Activated CD4-positive, alpha-beta T cell treated with anti-CD3 and anti-CD28 coated beads for 36 hours (primary cell): ENCODE results near the gene PLCXD3. TPM values are rescaled to one million over a fixed set of nuclear protein-coding genes. Genes with fewer than 3 reads are reported as not detected.
"Not testable (repeated sequence)": the region's sequence is repeated elsewhere in the genome, so short reads cannot be mapped to it uniquely, and the experiment has no call there.

Experiments
- ATAC-seq: fragments of 200-7000 bp; cut with Tn5 transposase; one replicate; pipeline ENCODE4 v1.10.0; 2021; ENCODE audit warnings: mild to moderate bottlenecking, moderate library complexity
- CTCF ChIA-PET: fragments of 350-600 bp; sonication (Branson Sonifier 250); formaldehyde crosslinking; loops from one replicate; lab custom pipeline; 2021; ENCODE audit warnings: antibody characterized with exemption; lab: Charles Lee
- POLR2A ChIA-PET: fragments of 350-600 bp; sonication (Branson Sonifier 250); formaldehyde crosslinking; loops from one replicate; lab custom pipeline; 2021; ENCODE audit warnings: antibody characterized with exemption, inconsistent platforms; lab: Charles Lee
- DNase-seq: peaks from one replicate; pipeline ENCODE4 v3.0.0-alpha.2; 2020
- H3K27ac Mint-ChIP-seq: one replicate; pipeline ENCODE4 v1.8.0; 2021; ENCODE audit warnings: mixed read lengths
- H3K27me3 Mint-ChIP-seq: one replicate; pipeline ENCODE4 v1.8.0; 2021; ENCODE audit warnings: mixed read lengths
- H3K36me3 Mint-ChIP-seq: one replicate; pipeline ENCODE4 v1.8.0; 2021; ENCODE audit warnings: low read depth, mixed read lengths
- H3K4me1 Mint-ChIP-seq: one replicate; pipeline ENCODE4 v1.8.0; 2021; ENCODE audit warnings: mixed read lengths
- H3K4me3 Mint-ChIP-seq: one replicate; pipeline ENCODE4 v1.8.0; 2021; ENCODE audit warnings: mild to moderate bottlenecking, moderate library complexity, mixed read lengths
- H3K9me3 Mint-ChIP-seq: one replicate; pipeline ENCODE4 v1.8.0; 2021; ENCODE audit warnings: low read depth, mixed read lengths
- intact Hi-C, 2 experiments: fragments of 100-400 bp; cut with DNase I in 1 of 2; cut with micrococcal nuclease in 1 of 2; formaldehyde crosslinking; loops; one replicate each; pipeline versions ENCODE4 v1.14.2 to v1.15.1; 2022 to 2024; cut with DNase I, micrococcal nuclease
- total RNA-seq, 2 experiments: library from RNA; stranded (reverse); gene quantifications; one replicate each; pipeline ENCODE4 v1.2.3, GENCODE V29; 2021

Gene PLCXD3
- total RNA-seq, 2 experiments from 2014 or later, result not detected

DNA sequence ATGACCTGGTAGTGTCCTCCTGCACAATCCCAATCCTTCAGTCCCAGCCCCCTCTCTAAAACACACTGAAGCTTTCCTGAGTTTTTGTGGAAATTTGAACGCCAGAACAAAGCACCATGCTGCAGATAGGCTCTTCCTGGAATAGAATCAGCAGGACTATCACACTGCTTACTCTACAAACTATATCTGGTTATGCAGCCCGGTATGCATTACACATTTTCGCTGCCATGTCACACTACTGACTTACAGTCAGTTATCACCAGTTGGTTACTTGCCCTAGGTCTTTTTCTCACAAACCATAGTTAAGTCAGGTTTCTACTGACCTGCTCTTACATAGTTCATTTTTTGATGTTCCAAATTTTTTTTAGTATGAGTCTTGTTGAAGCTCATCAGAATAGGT lies 24.9 kb downstream of the PLCXD3 start:
- peaks cover 7% of the 10 kb centered on the region for H3K9me3 Mint-ChIP-seq
- ChIA-PET CTCF (no interaction called here), POLR2A (interaction anchor here (0.7 kb wide), 1 partner anchor 74 kb away, joined by 3 read pairs; no protein-coding TSS in a partner anchor)
- intact Hi-C loops, result no loop called here
- H3K4me1 Mint-ChIP-seq, result no peaks in the 10 kb centered on the region
- no peaks in the 10 kb centered on the region for H3K36me3 Mint-ChIP-seq
- DNase-seq (no peak), ATAC-seq (no peak)
- H3K27ac Mint-ChIP-seq, result no peak overlapping the region
- H3K27me3 Mint-ChIP-seq, result no peaks in the 10 kb centered on the region
- H3K4me3 Mint-ChIP-seq, result no peak overlapping the region

DNA sequence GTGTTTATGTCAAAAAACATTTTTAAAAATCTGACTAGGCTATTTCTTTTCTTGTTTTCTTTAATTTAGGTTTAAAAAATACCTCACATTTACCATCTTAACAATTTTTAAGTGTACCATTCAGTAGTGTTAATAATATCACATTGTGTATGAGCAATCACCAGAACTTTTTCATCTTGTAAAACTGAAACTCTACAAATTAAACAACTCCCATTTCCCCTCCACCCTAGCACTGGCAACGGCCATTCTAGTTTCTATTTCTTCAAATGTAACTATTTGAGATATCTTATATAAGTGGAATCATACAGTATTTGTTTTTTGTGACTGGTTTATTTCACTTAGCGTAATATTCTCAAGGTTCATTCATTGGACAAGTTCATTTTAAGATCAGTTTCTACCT lies 27.7 kb downstream of the PLCXD3 start:
- DNase-seq, result no peak
- ChIA-PET CTCF (no interaction called here), POLR2A (no interaction called here)
- ATAC-seq, result no peak
- no peaks in the 10 kb centered on the region for H3K36me3 Mint-ChIP-seq
- no peaks in the 10 kb centered on the region for H3K4me1 Mint-ChIP-seq
- no peak overlapping the region for H3K4me3 Mint-ChIP-seq
- peaks cover 3% of the 10 kb centered on the region for H3K27me3 Mint-ChIP-seq
- intact Hi-C loops, result no loop called here
- H3K27ac Mint-ChIP-seq, result no peak overlapping the region
- peaks cover 10% of the 10 kb centered on the region for H3K9me3 Mint-ChIP-seq

DNA sequence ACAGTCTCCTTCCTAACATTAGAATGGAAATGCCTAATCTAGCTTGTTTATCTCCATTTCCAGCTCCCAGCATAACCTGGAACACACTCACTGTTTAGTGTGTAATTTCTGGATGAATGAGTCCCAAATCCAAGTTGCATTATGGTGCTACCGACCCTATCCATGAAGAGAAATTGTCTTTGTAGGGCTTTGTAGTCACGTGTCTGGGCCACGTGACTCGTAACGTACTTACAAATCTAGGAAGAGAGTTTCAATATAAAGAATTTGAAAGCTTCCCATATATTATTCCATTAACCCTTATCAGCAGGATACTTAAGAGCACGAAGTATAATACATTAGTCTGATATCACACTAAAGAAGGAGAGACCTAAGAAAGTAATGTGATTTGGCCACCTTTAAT lies 28.2 kb downstream of the PLCXD3 start:
- peaks cover 9% of the 10 kb centered on the region for H3K9me3 Mint-ChIP-seq
- ChIA-PET CTCF (no interaction called here), POLR2A (no interaction called here)
- intact Hi-C loops, result no loop called here
- peaks cover 3% of the 10 kb centered on the region for H3K27me3 Mint-ChIP-seq
- DNase-seq (no peak), ATAC-seq (no peak)
- H3K27ac Mint-ChIP-seq, result no peak overlapping the region
- H3K4me3 Mint-ChIP-seq, result no peak overlapping the region
- no peaks in the 10 kb centered on the region for H3K4me1 Mint-ChIP-seq
- no peaks in the 10 kb centered on the region for H3K36me3 Mint-ChIP-seq

DNA sequence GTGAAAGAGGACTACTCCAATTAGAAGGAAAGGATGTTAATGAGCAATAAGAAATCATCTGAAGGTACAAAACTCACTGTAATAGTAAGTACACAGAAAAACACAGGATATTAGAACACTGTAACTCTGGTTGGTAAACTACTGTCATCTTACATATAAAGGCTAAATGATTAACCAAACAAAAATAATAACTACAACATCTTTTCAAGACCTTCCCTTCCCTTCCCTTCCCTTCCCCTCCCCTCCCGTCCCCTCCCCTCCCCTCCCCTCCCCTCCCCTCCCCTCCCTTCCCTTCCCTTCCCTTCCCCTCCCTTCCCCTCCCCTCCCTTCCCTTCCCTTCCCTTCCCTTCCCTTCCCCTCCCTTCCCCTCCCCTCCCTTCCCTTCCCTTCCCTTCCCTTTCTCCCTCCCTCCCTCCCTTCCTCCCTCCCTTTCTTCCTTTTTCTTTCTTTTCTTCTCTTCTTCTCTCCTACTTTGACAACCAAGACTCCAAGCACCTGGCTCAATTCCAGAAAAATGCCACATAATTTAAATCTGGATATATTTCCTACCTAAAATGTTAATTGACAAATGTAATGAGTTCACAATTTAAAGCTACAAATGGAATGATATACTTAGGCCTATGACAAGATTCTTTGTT lies 38.7 kb downstream of the PLCXD3 start:
- H3K36me3 Mint-ChIP-seq, H3K27me3 Mint-ChIP-seq, H3K4me1 Mint-ChIP-seq, H3K4me3 Mint-ChIP-seq, DNase-seq, CTCF ChIA-PET, ATAC-seq, POLR2A ChIA-PET, intact Hi-C loops, H3K27ac Mint-ChIP-seq: not testable (repeated sequence)
- H3K9me3 Mint-ChIP-seq, result peaks cover 18% of the 10 kb centered on the region

DNA sequence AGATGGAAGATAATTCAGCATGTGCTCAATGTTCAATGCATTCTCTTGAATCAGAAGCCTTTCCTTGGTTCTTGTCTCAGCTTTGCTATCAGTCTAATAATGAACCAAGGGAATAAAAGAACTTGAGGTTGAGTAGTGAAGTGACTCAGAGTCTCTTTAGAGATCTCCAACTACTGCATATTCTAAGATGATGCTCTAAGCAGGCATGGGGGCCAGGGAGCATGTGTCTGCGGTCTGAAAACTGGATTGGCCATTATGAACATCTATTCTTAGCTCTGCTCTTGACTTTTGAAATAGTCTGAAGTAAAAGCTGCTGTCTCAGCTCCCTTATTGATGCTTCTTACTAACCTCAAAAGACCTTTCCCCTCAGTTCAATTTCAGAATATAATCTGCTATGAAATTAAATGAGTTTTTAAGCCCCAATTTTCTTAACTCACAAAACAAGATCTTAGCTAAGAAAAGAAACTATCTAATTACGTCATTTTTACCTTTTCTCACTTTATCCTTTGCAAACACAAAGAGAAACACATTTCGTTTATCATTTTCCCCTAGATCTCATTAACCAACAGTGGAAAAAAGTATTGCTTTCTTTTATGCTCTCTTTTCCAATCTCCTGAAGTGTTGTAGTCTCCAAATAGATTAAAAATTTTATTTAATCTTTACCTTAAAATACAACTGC lies 44.8 kb downstream of the PLCXD3 start:
- intact Hi-C loops, result no loop called here
- Mint-ChIP-seq H3K36me3 (no peaks in the 10 kb centered on the region), H3K4me3 (no peak overlapping the region), H3K4me1 (no peaks in the 10 kb centered on the region), H3K27ac (no peak overlapping the region), H3K9me3 (no peaks in the 10 kb centered on the region), H3K27me3 (no peaks in the 10 kb centered on the region)
- DNase-seq (no peak), ATAC-seq (no peak)
- ChIA-PET POLR2A (no interaction called here), CTCF (no interaction called here)

DNA sequence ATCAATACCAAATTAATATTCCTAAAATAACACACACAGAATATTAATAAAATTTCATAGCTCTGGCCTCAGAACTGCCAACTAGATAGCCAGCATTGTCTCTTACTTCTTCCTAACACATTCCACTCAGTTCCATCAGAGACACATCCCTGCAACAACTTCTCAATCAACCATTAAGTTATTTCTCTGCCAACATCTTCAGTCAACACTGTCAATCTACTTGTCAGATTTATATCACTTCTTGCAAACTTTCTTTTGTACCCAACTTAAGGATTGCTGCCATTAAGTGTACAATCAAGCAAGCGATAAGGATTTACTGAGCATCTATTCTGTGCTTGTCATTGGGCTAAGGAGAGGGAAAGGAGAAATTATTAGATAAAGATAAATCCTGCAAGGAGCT lies 50.8 kb downstream of the PLCXD3 start:
- POLR2A ChIA-PET, result no interaction called here
- intact Hi-C loops, result no loop called here
- CTCF ChIA-PET, result no interaction called here
- Mint-ChIP-seq H3K4me1 (no peaks in the 10 kb centered on the region), H3K9me3 (no peaks in the 10 kb centered on the region), H3K27ac (no peak overlapping the region), H3K36me3 (no peaks in the 10 kb centered on the region), H3K4me3 (no peak overlapping the region), H3K27me3 (no peaks in the 10 kb centered on the region)
- ATAC-seq (no peak), DNase-seq (no peak)

DNA sequence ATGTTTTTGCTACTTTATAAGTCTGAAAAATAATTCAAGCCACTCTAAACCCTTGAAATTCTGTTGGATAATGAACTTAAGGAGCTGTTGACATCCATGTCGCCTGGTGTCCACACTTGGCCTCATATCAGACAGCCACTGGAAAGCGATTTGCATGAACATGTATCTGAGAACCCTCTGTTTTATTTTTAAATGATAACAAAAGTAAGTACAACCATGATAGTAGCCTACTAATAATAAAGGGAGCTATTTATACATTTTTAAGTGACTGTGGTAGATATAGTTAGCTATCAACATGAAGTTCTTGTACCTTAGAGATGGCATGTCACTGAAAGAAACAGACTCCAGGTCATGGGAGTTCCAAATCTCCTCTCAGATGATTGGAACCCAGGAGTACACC lies 53.3 kb downstream of the PLCXD3 start:
- no peak overlapping the region for H3K4me3 Mint-ChIP-seq
- no peaks in the 10 kb centered on the region for H3K9me3 Mint-ChIP-seq
- CTCF ChIA-PET, result no interaction called here
- H3K27me3 Mint-ChIP-seq, result no peaks in the 10 kb centered on the region
- intact Hi-C loops, result no loop called here
- H3K27ac Mint-ChIP-seq, result no peak overlapping the region
- ATAC-seq (no peak), DNase-seq (no peak)
- no peaks in the 10 kb centered on the region for H3K36me3 Mint-ChIP-seq
- H3K4me1 Mint-ChIP-seq, result no peaks in the 10 kb centered on the region
- POLR2A ChIA-PET, result no interaction called here

DNA sequence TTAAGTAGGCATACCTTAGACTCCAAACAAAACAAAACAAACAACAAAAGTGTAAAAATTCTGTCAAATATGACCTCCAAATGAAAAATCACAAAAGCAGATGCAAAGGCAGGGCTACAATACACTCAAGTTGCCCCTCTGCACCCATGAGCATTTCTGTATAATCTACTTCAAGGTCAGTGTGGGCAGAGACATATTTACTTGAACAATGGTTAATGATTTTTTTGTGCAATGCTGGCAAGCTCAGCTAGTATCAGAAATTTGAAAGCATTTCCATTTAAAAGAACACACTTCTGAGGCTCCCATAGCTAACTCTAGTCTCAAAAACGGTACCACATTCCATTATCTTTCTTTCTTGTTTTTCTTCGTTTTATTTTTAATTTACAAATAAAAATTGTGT lies 57.9 kb downstream of the PLCXD3 start:
- Mint-ChIP-seq H3K27ac (no peak overlapping the region), H3K4me1 (no peaks in the 10 kb centered on the region), H3K9me3 (peaks cover 2% of the 10 kb centered on the region), H3K27me3 (no peaks in the 10 kb centered on the region), H3K4me3 (no peak overlapping the region), H3K36me3 (no peaks in the 10 kb centered on the region)
- DNase-seq (no peak), ATAC-seq (no peak)
- ChIA-PET POLR2A (no interaction called here), CTCF (no interaction called here)
- intact Hi-C loops, result no loop called here

DNA sequence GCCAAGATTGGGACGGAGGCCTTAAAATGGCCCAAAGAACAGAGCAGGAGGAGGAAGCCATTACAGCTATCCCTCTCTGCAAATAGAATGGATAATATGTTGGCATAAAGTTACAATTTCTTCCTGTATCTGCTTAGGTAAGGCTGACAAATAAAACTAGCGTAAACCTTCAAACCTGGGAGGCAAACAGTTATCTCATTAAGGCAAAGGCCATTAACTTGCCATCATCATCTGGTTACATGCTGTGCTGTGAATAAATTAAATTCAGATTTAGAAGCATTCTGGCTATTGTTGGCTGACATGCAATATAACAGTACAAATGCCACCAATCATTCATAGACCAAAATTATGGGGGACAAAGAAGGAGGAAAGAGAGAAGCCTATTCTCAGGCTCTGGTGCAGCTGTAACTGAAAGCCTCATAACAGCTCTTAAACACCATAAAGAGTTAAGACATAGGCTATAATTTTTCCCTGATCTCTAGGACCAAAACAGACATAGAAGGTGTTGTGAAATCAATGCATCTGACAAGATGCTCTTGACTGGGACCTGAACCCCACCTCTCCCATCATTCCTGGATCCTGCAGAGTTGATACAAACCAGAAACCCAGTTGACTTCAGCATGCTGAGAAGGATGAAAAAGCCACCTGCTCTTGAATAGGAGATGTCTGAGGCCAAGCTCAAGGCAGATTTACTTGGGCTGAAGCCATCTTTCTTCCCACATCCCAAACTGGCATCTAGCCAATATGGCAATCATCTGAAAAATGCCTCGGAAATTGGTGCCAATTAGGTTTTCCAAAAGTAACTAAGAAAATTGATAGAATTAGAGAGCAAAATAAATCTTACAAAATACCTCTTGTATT lies 62.5 kb downstream of the PLCXD3 start:
- CTCF ChIA-PET, result no interaction called here
- Mint-ChIP-seq H3K4me3 (no peak overlapping the region), H3K4me1 (no peaks in the 10 kb centered on the region), H3K27me3 (no peaks in the 10 kb centered on the region), H3K27ac (no peak overlapping the region), H3K9me3 (peaks cover 6% of the 10 kb centered on the region), H3K36me3 (no peaks in the 10 kb centered on the region)
- intact Hi-C loops, result no loop called here
- ATAC-seq (no peak), DNase-seq (no peak)
- POLR2A ChIA-PET, result no interaction called here

DNA sequence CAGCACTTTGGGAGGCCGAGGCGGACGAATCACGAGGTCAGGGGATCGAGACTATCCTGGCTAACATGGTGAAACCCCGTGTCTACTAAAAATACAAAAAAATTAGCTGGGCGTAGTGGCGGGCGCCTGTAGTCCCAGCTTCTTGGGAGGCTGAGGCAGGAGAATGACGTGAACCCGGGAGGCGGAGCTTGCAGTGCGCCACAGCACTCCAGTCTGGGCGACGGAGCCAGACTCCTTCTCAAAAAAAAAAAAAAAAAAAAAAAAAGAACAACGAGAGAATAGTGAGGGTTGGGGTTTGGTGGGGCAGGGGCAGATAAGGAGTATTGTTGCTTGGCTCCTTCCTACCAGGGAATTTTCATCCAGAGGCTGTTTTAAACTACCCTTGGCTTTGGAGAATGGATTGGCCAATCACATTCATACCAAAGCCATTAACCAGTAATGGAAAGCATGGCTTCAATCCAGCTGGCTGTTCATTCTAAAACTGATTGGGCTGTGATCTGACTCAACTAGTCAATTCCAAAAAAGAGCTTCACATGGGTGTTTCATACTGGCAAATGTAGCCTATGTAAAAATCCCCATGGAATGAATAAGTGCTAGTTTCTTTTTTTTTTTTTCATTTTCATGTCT lies 64.4 kb downstream of the PLCXD3 start:
- ATAC-seq (no peak), DNase-seq (no peak)
- Mint-ChIP-seq H3K36me3 (no peaks in the 10 kb centered on the region), H3K27ac (no peak overlapping the region), H3K27me3 (no peaks in the 10 kb centered on the region), H3K4me3 (no peak overlapping the region), H3K9me3 (peaks cover 6% of the 10 kb centered on the region), H3K4me1 (no peaks in the 10 kb centered on the region)
- ChIA-PET POLR2A (interaction anchor here (0.6 kb wide), 1 partner anchor 341 kb away, joined by 3 read pairs; no protein-coding TSS in a partner anchor), CTCF (interaction anchor here (1.2 kb wide), 1 partner anchor 9 kb away, joined by 4 read pairs; no protein-coding TSS in a partner anchor)
- intact Hi-C loops, result no loop called here

DNA sequence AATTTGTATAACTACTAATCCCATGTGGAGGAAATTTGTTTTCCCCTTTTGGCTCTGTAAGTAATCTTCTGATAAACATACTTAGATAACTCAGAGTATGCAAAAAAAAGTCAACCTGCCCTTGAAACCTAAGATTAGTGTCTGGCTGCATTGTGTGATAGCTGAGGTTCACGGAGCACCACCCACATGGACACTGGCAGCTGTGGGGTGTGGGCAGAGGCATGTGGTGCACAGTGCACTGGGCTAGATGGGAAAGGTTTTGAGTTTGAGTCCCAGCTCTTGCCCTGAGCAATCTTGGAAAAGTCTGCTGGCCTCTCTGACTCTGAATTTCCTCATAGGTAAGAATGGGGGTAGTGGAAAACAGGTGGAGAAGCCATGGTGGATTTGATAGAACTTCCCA lies 75.1 kb downstream of the PLCXD3 start:
- no peaks in the 10 kb centered on the region for H3K9me3 Mint-ChIP-seq
- intact Hi-C loops, result no loop called here
- H3K27me3 Mint-ChIP-seq, result no peaks in the 10 kb centered on the region
- no peak for DNase-seq
- POLR2A ChIA-PET, result no interaction called here
- no peaks in the 10 kb centered on the region for H3K36me3 Mint-ChIP-seq
- H3K4me3 Mint-ChIP-seq, result no peak overlapping the region
- CTCF ChIA-PET, result interaction anchor here (0.7 kb wide), 1 partner anchor 1251 kb away, joined by 3 read pairs; no protein-coding TSS in a partner anchor
- no peak overlapping the region for H3K27ac Mint-ChIP-seq
- no peaks in the 10 kb centered on the region for H3K4me1 Mint-ChIP-seq
- no peak for ATAC-seq
